ENCODE measurements around the gene FRMD4B.

DNA sequence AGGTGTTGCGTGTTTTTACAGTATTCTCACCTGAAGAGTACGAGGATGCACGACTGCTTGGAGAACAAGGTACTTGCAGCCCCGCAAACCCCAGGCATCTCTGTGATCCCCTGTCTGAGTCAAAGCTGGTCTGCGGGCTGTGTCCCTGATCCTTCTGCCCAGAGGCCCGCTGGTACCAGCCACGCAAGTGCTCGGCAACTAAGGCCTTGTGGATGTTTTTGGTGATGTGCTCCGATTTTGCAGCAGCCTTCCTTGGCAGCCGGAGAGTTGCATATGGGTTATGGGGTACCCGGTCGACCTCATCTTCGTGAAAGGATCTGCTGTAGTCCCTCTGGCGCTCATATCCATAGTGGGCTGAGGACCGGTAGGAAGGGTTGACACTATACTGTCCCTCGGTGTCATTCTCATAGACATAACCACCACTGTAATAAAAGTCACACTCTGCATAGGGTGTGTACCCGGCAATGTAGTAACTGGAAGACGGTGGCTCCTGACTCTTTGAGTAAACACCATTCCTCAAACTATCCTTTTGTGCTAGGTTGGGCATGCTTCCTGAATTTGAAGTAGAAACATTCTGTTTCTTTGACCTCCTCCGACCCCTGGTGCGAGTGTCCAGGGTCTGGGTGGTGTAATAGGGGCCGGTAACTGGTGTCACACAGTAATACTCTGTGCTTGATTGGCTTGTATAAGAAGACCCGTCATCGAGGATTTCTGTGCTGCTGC is 204.9 kb downstream of the FRMD4B start:
- TF ChIP-seq, protein P1, sequence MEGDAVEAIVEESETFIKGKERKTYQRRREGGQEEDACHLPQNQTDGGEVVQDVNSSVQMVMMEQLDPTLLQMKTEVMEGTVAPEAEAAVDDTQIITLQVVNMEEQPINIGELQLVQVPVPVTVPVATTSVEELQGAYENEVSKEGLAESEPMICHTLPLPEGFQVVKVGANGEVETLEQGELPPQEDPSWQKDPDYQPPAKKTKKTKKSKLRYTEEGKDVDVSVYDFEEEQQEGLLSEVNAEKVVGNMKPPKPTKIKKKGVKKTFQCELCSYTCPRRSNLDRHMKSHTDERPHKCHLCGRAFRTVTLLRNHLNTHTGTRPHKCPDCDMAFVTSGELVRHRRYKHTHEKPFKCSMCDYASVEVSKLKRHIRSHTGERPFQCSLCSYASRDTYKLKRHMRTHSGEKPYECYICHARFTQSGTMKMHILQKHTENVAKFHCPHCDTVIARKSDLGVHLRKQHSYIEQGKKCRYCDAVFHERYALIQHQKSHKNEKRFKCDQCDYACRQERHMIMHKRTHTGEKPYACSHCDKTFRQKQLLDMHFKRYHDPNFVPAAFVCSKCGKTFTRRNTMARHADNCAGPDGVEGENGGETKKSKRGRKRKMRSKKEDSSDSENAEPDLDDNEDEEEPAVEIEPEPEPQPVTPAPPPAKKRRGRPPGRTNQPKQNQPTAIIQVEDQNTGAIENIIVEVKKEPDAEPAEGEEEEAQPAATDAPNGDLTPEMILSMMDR (IDR thresholded peaks at IDR 0.05; ENCODE audit: extremely low read depth in 1 of 2, insufficient read depth in 1 of 2, low read depth in 1 of 2, low read length in 2 of 2), result no peak
- TF ChIP-seq EZH2 (IDR thresholded peaks at IDR 0.05; ENCODE audit: borderline replicate concordance, low read depth, low read length, severe bottlenecking) (no peak), POLR2A (IDR thresholded peaks at IDR 0.05; ENCODE audit: low read depth, low read length) (no peak), GATA2 (IDR thresholded peaks at IDR 0.05; ENCODE audit: insufficient read depth, insufficient read length, low read depth, low read length) (no peak)

All from endothelial cell of umbilical vein (primary cell).